ENCODE measurements around the gene SERPIND1.
A peak's percentile ranks its signal among the peaks of the same experiment; 100 is the strongest.
"Not testable (repeated sequence)": the region's sequence is repeated elsewhere in the genome, so short reads cannot be mapped to it uniquely, and the experiment has no call there.

Gene SERPIND1

DNA sequence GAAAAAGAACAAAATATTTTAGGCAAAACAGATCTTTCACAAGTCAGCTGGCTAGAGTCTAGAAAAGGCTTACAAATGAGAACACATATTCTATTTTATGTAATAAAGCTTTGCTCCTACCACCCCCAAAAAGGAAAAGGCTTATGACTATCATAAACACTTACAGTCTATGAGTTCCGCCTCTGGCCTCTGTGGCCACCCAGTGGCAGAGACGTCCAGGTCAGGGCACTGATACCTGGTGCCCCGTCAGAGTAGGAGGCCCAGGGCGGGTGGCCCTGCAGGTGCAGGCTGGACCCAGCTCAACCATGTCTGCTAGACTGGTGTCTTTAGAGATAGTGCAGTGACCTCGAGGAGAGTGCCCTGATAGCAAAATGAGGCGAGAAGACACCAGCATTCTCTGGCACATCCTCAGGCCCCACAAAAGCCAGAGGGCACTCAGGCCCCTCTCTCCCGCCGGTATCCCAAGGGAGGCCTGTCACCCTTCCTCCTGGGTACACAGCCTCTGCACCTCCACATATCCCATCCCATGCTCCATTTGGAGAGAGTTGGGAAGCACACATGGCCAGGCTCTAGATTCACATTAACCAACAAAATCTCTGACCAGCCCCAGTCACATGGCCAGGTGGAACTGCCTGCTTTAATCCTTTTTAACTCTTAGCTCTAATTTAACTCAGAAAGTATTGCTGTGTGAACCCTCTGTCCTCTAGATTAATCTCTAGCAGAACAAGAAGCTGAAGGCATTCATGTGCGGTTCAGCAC is 27.3 kb upstream of the SERPIND1 start:
- DNase-seq (ENCODE audit: low read depth in 2 of 2) = no peak

DNA sequence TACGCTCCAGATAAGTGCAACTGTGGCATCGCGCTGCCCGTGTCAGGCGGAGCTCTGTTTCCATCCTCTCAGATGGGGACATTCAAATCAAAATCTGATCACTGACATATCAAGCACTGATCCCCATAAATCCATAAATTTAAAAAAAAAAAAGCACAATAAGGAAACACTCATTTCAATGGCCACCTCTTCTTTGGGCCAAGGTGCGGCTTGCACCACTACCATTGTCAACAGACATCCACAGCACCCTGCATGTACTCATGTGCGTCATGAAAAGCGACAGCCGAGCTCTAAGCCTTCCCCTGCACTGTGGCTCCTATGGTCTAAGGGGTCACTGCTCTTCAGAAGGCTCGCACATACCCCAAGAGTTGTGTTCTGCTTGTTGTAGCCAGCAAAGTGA is 26.7 kb upstream of the SERPIND1 start:
- no peak for DNase-seq (ENCODE audit: low read depth in 2 of 2)

- DNase-seq (ENCODE audit: low read depth in 2 of 2) = no peak
Observed at GRCh38 chr22:20748082-20748481, 25.8 kb upstream of the SERPIND1 start.

- no peak for DNase-seq (ENCODE audit: low read depth in 2 of 2)
Observed at GRCh38 chr22:20748731-20749428, 25.0 kb upstream of the SERPIND1 start.

DNA sequence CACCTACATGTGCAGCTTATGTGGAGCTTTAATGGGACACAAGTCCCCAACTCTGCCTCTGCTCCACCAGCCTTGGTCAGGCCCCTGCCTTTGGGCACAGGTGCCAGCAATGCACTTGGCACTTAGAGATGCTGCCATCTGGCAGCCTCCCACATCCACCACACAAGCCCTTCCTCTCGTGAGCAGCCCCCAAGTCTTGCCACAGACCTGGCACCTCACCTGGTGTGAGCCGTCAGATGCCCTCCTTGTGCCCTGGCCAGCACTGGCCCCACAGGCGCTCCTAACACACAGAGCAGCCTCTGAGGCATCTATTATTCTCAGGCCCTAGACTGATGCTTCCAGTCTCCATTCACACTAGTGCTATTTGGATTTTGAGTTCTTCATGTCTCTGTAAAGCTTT is 24.5 kb upstream of the SERPIND1 start:
- no peak for DNase-seq (ENCODE audit: low read depth in 2 of 2)

- DNase-seq (ENCODE audit: low read depth in 2 of 2) = peak in 1 of 2 experiments; percentile 24
Observed at GRCh38 chr22:20750461-20751184, 23.3 kb upstream of the SERPIND1 start.

DNA sequence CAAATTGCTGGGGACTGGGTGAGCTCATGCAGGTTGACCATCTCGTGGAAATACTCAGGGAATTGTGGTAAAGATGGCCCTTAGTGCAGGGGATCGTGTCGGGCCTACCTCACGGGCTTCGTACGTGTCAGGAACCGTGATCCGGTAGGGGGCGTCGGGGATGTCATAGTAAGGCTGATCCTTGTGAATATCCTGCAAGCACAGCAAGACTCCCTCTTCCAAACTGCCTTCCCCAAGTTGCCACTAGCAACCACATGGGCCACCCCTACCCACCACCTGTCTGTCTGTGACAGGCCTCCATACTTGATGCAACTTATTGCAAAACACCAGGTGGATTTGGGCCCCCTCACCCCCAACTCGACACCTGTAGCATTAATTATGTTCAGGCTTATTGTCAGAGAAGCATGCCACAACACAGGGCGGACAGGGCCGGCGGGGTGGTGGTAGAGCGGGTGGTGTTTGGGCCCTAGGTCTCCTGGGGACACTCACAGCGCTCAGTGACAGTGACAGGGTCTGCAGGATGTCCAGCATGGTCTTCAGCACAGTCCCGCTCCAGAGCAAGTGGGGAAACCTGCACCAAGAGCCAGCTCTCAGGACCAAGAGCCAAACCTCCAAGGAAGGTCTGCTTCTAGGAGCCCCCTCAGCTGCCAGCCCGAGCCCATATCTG is 22.6 kb upstream of the SERPIND1 start:
- no peak for DNase-seq (ENCODE audit: low read depth in 2 of 2)

- no peak for DNase-seq (ENCODE audit: low read depth in 2 of 2)
Observed at GRCh38 chr22:20752104-20752741, 21.7 kb upstream of the SERPIND1 start.

DNA sequence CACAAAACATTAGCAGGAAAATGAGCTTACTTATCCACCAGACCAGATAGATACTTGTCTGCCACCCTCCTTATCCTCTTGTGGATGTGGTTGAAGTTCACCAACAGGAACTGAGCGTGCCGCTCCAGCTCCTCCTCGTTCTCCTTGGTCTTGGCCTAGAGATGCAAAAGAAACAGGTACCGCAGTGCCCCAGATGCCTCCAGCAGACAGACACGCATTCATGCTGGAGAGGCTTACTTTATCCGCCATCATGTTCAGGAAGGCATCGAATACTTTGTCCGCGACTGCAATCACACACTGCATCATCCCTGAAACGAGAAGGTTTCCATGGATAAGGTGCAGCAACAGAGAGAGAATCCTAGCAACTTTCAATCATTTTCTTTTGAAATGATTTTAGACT is 21.0 kb upstream of the SERPIND1 start:
- no peak for DNase-seq (ENCODE audit: low read depth in 2 of 2)

GRCh38 chr22:20756846-20757245 is 17.1 kb upstream of the SERPIND1 start:
- DNase-seq (ENCODE audit: low read depth in 2 of 2) = no peak

GRCh38 chr22:20758688-20759087 is 15.2 kb upstream of the SERPIND1 start:
- no peak for DNase-seq (ENCODE audit: low read depth in 2 of 2)

DNA sequence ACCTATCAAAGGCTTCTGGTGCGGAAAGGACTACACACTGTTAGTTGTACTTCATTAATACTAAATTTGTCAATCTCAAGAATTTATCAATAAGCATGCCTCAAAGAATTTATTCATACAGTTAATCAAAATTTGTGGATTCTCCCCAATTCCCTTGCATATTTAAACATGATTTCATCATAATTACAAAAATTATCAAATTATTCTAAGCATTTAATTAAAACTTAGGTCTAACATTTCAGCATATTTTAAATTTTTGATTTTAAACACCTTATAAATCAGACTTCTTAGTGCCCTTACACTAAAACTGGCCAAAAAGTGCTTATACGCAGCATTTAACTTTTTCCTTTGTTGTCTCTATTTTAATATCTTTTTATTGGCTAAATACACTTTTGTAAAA is 13.8 kb upstream of the SERPIND1 start:
- DNase-seq (ENCODE audit: low read depth in 2 of 2) = no peak

GRCh38 chr22:20761536-20761935 is 12.4 kb upstream of the SERPIND1 start:
- DNase-seq (ENCODE audit: low read depth in 2 of 2) = no peak

DNA sequence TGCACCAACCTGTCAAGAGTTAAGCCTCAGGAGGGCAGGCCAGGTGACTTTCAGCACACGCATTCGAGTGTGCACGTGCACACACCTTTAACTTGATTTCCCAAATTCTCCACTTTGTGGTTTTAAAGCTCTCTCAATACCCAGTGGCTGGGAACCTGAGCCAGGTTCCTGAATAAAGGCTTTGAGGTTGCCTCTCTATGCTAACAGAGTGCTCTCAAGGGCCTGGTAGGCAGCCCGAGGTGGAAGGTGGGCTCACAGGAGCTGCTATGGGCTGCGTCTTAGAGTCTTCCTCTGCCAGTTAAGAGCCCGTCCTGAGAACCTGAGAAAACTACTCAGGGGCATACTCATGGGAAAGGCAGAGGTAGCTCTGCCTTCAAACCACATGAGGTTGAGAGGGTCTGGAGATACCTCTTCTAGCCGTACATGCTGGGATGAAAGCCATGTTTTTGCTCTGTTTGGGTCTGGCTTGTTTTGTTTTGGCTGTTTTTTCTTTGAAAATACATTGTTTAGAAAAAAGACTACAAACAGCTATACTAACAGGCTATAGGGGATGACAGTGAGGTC is 11.6 kb upstream of the SERPIND1 start:
- DNase-seq (ENCODE audit: low read depth in 2 of 2) = no peak

DNA sequence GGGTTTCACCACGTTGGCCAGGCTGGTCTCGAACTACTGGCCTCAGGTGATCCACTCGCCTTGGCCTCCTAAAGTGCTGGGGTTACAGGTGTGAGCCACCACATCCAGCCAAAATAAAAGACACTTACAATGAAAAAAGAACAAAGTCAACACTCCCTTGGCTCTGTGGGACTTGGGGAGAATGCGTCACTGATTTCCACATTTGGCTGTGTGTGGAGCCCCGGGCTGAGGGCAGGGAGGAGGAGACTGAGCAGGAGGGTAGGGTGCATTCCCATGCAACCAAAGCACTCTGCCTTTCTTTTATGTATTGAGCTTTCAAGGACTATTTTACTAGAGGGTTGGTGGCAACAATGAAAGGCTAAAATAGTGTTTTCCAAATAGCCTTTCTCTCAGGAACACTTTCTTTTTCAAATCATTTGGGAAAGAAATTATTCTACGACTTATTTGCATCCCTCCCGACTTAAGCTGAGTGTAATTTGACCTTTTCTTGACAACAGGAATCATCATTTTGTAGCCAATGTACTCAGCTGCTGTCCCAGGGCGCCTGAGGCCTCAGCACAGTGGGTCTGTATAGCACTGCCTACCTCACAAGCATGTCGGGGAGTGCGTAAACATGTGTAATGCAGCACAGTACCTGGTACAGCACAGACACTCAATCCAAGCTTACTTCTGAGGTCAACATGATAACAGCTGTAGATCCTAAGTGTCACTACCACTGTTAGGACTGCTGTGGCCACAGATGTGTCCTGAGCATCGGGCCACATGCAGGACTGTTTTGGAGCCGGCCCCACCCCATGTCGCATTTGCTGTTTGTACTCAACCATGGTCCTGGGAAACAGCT is 10.1 kb upstream of the SERPIND1 start:
- no peak for DNase-seq (ENCODE audit: low read depth in 2 of 2)

DNA sequence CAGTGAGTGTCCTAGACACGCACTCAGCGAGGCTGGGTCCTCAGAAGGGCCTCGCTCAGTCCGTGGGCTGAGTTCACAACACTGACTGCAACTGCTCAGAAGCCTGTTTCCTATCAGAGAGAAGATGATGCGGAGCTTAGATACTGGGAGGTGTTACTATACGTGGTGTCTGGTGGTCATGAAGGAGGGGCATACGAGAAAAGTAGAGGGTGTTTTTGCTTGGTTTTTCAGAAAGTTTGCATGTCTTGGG is 9.5 kb upstream of the SERPIND1 start:
- no peak for DNase-seq (ENCODE audit: low read depth in 2 of 2)

GRCh38 chr22:20764729-20765128 is 9.2 kb upstream of the SERPIND1 start:
- no peak for DNase-seq (ENCODE audit: low read depth in 2 of 2)

- DNase-seq (ENCODE audit: low read depth in 2 of 2) = no peak
Observed at GRCh38 chr22:20765938-20766337, 8.0 kb upstream of the SERPIND1 start.

- no peak for DNase-seq (ENCODE audit: low read depth in 2 of 2)
Observed at GRCh38 chr22:20766530-20766929, 7.4 kb upstream of the SERPIND1 start.

DNA sequence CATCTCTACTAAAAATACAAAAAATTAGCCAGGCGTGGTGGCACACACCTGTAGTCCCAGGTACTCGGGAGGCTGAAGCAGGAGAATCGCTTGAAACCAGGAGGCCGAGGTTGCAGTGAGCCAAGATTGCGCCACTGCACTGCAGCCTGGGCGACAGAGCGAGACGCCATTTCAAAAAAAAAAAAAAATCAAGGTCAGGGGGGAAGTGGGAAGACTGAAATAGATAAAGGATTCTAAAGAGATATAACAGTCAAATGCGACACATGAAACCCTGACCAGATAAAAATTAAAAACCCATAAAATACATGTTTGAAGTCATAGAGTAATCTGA is 4.5 kb upstream of the SERPIND1 start:
- not testable (repeated sequence) for DNase-seq (ENCODE audit: low read depth in 2 of 2)

All from stimulated activated CD4-positive, alpha-beta T cell treated with anti-CD3 and anti-CD28 coated beads, Interleukin-12 subunit alpha, Interleukin-12 subunit beta, amount 100 ng/mL, for 24 hours (primary cell).